ENCODE data around the gene MED14. TPM values are rescaled to one million over a fixed set of nuclear protein-coding genes. Genes with fewer than 3 reads are reported as not detected.
A peak's percentile ranks its signal among the peaks of the same experiment; 100 is the strongest.

Gene MED14
- total and polyA plus RNA-seq, 10 of the 15 experiments (the other 5 are each of a cell fraction or from before 2014, with no cell fraction given) = 8.8 to 99.4 (median 29.4) TPM

DNA sequence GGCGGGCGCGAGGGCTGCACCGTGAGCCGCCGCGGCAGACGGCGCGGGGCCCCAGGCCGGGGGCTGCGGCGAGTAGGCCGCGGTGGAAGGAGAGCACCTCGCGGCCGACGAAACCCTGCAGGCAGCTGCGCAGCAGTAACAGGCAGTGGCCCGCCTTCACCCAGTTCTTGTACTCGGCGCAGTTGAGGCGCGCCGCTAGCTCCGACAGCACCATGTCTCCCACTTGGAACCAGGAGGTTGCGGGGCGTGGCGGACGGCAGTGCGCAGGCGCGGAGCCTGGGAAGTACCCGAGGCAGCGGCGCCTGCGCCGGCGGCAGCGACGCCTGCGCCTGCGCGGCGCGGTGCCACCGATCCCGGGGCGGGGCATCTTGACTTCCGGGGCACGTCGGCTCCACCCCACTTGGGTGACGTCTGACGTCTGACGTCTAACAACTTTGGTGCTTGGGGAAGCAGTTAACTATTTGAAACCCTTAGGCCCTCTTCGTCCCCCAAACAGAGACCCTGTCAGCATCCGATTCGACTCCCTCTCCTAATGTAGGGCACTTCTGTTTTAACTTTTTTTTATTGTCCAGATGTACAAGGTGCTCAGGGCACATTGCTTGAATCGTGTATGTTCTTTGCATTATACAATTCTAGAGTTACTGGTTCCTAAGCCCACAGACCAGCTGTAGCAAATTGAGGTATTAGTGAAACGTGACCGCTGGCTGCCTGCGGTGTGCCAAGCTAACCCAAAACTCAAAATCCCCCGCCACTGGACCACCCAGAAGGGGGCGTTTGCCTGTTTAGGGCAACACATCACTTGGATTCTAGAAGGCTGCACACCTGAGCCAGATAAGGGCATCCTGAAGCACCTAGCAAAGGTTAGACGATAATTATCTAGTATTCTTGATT, 87.8 kb downstream of the MED14 start, which contains the start of gene CXorf38 (continued):
- TF ChIP-seq, protein P1, sequence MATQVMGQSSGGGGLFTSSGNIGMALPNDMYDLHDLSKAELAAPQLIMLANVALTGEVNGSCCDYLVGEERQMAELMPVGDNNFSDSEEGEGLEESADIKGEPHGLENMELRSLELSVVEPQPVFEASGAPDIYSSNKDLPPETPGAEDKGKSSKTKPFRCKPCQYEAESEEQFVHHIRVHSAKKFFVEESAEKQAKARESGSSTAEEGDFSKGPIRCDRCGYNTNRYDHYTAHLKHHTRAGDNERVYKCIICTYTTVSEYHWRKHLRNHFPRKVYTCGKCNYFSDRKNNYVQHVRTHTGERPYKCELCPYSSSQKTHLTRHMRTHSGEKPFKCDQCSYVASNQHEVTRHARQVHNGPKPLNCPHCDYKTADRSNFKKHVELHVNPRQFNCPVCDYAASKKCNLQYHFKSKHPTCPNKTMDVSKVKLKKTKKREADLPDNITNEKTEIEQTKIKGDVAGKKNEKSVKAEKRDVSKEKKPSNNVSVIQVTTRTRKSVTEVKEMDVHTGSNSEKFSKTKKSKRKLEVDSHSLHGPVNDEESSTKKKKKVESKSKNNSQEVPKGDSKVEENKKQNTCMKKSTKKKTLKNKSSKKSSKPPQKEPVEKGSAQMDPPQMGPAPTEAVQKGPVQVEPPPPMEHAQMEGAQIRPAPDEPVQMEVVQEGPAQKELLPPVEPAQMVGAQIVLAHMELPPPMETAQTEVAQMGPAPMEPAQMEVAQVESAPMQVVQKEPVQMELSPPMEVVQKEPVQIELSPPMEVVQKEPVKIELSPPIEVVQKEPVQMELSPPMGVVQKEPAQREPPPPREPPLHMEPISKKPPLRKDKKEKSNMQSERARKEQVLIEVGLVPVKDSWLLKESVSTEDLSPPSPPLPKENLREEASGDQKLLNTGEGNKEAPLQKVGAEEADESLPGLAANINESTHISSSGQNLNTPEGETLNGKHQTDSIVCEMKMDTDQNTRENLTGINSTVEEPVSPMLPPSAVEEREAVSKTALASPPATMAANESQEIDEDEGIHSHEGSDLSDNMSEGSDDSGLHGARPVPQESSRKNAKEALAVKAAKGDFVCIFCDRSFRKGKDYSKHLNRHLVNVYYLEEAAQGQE (IDR thresholded peaks at IDR 0.05; ENCODE audit: low read depth, low read length) = no peak
- TF ChIP-seq SP1 (IDR thresholded peaks at IDR 0.05; ENCODE audit: low read depth, low read length) (peak; percentile 53), NRF1 (conservative IDR thresholded peaks at IDR 0.05; ENCODE audit: low read depth, low read length) (peak; percentile 100)

DNA sequence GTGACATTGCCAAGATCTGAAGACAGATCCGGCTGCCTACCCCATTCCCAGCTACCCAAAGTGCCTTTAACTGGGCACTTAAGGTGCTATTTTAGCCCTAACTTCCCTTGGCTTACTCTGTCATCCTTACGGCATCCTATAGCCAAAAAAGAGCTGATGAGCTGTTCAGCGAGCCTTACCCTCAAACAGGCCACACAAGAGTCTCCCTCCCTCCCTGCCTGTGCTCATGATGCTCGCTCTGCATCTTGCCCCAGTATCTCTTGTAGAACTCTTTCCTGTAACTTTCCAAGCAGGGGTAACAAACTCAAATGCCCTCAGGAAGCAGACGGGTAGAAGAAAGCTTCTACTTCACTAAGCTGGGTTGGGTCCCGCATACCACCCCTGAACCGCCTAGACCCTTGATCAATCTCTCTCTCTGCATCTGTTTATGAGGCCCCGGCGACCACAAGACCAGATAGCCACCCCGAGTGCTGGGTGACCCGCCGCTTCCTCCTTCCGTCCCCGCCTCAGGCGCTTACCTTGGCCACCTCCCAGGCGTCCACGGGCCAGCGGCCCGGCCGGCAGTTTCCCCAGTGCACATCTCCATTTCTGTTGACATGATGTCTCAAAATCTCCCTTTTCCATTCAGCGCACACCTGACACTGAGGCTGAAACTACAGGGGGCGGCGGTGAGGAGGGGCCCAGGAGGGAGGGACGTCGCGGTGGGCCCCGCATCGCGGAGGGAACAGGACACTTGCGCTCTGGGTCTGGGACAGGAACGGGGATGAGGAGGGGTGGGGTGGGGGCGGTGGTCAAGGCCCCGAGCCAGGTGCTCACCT, 88.6 kb downstream of the MED14 start:
- ATAC-seq (peak; percentile 58), FAIRE-seq (no peak), DNase-seq (ENCODE audit: low read depth, low spot score) (no peak)
- 6% methylated on average over 31 of the region's 33 CpGs for WGBS (ENCODE audit: insufficient coverage, insufficient replicate concordance, low lambda C conversion rate, missing lambda C conversion rate)
- Histone ChIP-seq H3K79me2 (ENCODE audit: control insufficient read depth, insufficient read depth, low read length) (peaks cover 42% of the 10 kb centered on the region), H3K27ac (ENCODE audit: control insufficient read depth, insufficient read depth) (peak overlapping the region; percentile 70), H4K20me1 (ENCODE audit: control insufficient read depth, insufficient read depth) (peaks cover 3% of the 10 kb centered on the region), H3K4me3 (peak overlapping the region; percentile 91), H3K4me1 (ENCODE audit: control insufficient read depth, insufficient read depth, low read length) (no peaks in the 10 kb centered on the region), H3K4me2 (ENCODE audit: control insufficient read depth, insufficient read depth) (peak overlapping the region; percentile 88), H2AFZ (ENCODE audit: control insufficient read depth, low read depth, low read length) (peak overlapping the region; percentile 70), H3K36me3 (ENCODE audit: control insufficient read depth in 2 of 2, insufficient read depth in 2 of 2, low read length in 1 of 2) (no peaks in the 10 kb centered on the region), H3K9me3 (replicated peaks; ENCODE audit: control insufficient read depth, insufficient read depth, low read length) (no peaks in the 10 kb centered on the region), H3K9ac (ENCODE audit: control insufficient read depth, insufficient read depth, low read length) (peak overlapping the region; percentile 79), H3K27me3 (replicated peaks in 1 of 2; ENCODE audit: control insufficient read depth in 2 of 2, insufficient read depth in 2 of 2, low read length in 1 of 2) (no peaks in the 10 kb centered on the region)
- ChIA-PET RAD21 (ENCODE audit: unreplicated experiment) (interaction anchor here (0.6 to 1.8 kb wide), 6 partner anchors 26 to 790 kb away, joined by 3 to 10 read pairs (median 3); no protein-coding TSS in a partner anchor), SMC1A (ENCODE audit: uncharacterized antibody, unreplicated experiment) (interaction anchor here (0.9 to 1.7 kb wide), 2 partner anchors 102 to 534 kb away, joined by 4 to 6 read pairs; no protein-coding TSS in a partner anchor), POLR2A (interaction anchor here (0.6 to 1.3 kb wide), 2 partner anchors 66 to 67 kb away, joined by 3 to 5 read pairs; partner anchors contain the start of gene ATP6AP2), CTCF (interaction anchor here (1.0 to 4.5 kb wide), 5 partner anchors 102 to 608 kb away, joined by 3 to 39 read pairs (median 4); no protein-coding TSS in a partner anchor)
- intact Hi-C loops (cut with micrococcal nuclease; ENCODE audit: unreplicated experiment) = loop anchor here (2.0 to 10.0 kb wide), 5 partner anchors 74 to 686 kb away; partner anchors contain the start of gene DDX3X
- BruUV-seq (replicated peaks) = TSS peak; percentile 53
- in situ Hi-C loops (cut with MboI) = loop anchor here (10.0 kb wide), 2 partner anchors 468 to 688 kb away; partner anchors contain the start of gene DDX3X
- no peak for TF ChIP-seq RB1 (IDR thresholded peaks at IDR 0.05; ENCODE audit: borderline replicate concordance)
- TF ChIP-seq, protein P2, sequence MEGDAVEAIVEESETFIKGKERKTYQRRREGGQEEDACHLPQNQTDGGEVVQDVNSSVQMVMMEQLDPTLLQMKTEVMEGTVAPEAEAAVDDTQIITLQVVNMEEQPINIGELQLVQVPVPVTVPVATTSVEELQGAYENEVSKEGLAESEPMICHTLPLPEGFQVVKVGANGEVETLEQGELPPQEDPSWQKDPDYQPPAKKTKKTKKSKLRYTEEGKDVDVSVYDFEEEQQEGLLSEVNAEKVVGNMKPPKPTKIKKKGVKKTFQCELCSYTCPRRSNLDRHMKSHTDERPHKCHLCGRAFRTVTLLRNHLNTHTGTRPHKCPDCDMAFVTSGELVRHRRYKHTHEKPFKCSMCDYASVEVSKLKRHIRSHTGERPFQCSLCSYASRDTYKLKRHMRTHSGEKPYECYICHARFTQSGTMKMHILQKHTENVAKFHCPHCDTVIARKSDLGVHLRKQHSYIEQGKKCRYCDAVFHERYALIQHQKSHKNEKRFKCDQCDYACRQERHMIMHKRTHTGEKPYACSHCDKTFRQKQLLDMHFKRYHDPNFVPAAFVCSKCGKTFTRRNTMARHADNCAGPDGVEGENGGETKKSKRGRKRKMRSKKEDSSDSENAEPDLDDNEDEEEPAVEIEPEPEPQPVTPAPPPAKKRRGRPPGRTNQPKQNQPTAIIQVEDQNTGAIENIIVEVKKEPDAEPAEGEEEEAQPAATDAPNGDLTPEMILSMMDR (IDR thresholded peaks at IDR 0.05 in 2 of 3, conservative IDR thresholded peaks at IDR 0.05 in 1 of 3; ENCODE audit: control insufficient read depth in 2 of 3, extremely low read depth in 1 of 3, insufficient read depth in 1 of 3, low read depth in 3 of 3, low read length in 3 of 3) = 0 out of 6 replicates have a peak, but pooled peaks of 1 of the 3 experiments have one; percentile 0
- TF ChIP-seq NBN (IDR thresholded peaks at IDR 0.05) = peak; percentile 18; the same call in 1 of the 2 replicates

Data from GM12878 (cell line).